ENCODE results near the gene PPP2R1B. TPM values are rescaled to one million over a fixed set of nuclear protein-coding genes. Genes with fewer than 3 reads are reported as not detected.
"Not testable (repeated sequence)": the region's sequence is repeated elsewhere in the genome, so short reads cannot be mapped to it uniquely, and the experiment has no call there.

Gene PPP2R1B
- total RNA-seq, 2 donors from 2014 or later = 24.7 to 41.5 TPM

- DNase-seq = no peak
- Histone ChIP-seq H3K36me3 (replicated peaks in 1 of 2; ENCODE audit: insufficient read depth in 1 of 2, low read depth in 2 of 2) (no peaks in the 10 kb centered on the region), H3K27me3 (no peaks in the 10 kb centered on the region), H3K9me3 (no peaks in the 10 kb centered on the region), H3K27ac (peak overlapping the region in 3 of 4 donors; percentile 39 to 66 (median 43)), H3K4me3 (no peak overlapping the region), H3K4me1 (peaks cover 42% of the 10 kb centered on the region)
- 12 to 18% methylated on average over 2 of the region's 2 CpGs for WGBS, 2 donors
- intact Hi-C loops (cut with DNase I) = no loop called here
- TF ChIP-seq POLR2A (IDR thresholded peaks at IDR 0.05) = no peak
- ATAC-seq = peak; percentile 30
These were observed 6.3 kb upstream of the PPP2R1B start for GRCh38 chr11:111772535-111772934.

GRCh38 chr11:111771205-111771604, 5.0 kb upstream of the PPP2R1B start:
- WGBS, 2 donors = 96 to 98% methylated on average over 5 of the region's 5 CpGs
- Histone ChIP-seq H3K4me1 (peaks cover 43% of the 10 kb centered on the region), H3K27ac (peak overlapping the region in 2 of 4 donors; percentile 46 to 49)
- H3K4me3 ChIP-seq; H3K36me3 ChIP-seq (replicated peaks in 1 of 2; ENCODE audit: insufficient read depth in 1 of 2, low read depth in 2 of 2); intact Hi-C loops (cut with DNase I); H3K9me3 ChIP-seq; ATAC-seq; DNase-seq; H3K27me3 ChIP-seq: not testable (repeated sequence)

- WGBS, 2 donors = 51 to 65% methylated on average over 4 of the region's 4 CpGs
These were observed 4.5 kb upstream of the PPP2R1B start for GRCh38 chr11:111770581-111771134.

GRCh38 chr11:111766834-111767142, 599 bp upstream of the PPP2R1B start:
- peak; percentile 3 for ATAC-seq
- intact Hi-C loops (cut with DNase I) = no loop called here
- no peaks in the 10 kb centered on the region for H3K9me3 ChIP-seq
- H3K27me3 ChIP-seq = no peaks in the 10 kb centered on the region
- WGBS, 2 donors = 0% methylated on average over 7 of the region's 7 CpGs
- H3K4me3 ChIP-seq = peak overlapping the region; percentile 3 to 58
- no peak for TF ChIP-seq CTCF (IDR thresholded peaks at IDR 0.05)
- no peak for TF ChIP-seq POLR2A (IDR thresholded peaks at IDR 0.05)
- DNase-seq = no peak
- peaks cover 41% of the 10 kb centered on the region for H3K4me1 ChIP-seq
- H3K27ac ChIP-seq = peak overlapping the region; percentile 83 to 97 (median 96)
- H3K36me3 ChIP-seq (replicated peaks in 1 of 2; ENCODE audit: insufficient read depth in 1 of 2, low read depth in 2 of 2) = peaks cover 0 to 2% of the 10 kb centered on the region in 2 donors

More at GRCh38 chr11:111770581-111771134, 4.5 kb upstream of the PPP2R1B start:
- Histone ChIP-seq H3K4me1 (peaks cover 42% of the 10 kb centered on the region), H3K36me3 (replicated peaks in 1 of 2; ENCODE audit: insufficient read depth in 1 of 2, low read depth in 2 of 2) (no peaks in the 10 kb centered on the region), H3K4me3 (no peak overlapping the region), H3K27ac (peak overlapping the region in 2 of 4 donors; percentile 46 to 49), H3K27me3 (no peaks in the 10 kb centered on the region), H3K9me3 (no peaks in the 10 kb centered on the region)
- no peak for DNase-seq
- intact Hi-C loops (cut with DNase I) = no loop called here
- TF ChIP-seq CTCF (IDR thresholded peaks at IDR 0.05) = no peak
- TF ChIP-seq POLR2A (IDR thresholded peaks at IDR 0.05) = no peak
- no peak for ATAC-seq

- H3K27ac ChIP-seq = peak overlapping the region; percentile 83 to 97 (median 96)
- WGBS, 2 donors = 0 to 1% methylated on average over 22 to 28 of the region's 28 CpGs
- peak overlapping the region; percentile 58 to 94 for H3K4me3 ChIP-seq
- peak; percentile 50 to 75 (median 64) for DNase-seq
- no peaks in the 10 kb centered on the region for H3K9me3 ChIP-seq
- no peaks in the 10 kb centered on the region for H3K27me3 ChIP-seq
- intact Hi-C loops (cut with DNase I) = no loop called here
- H3K4me1 ChIP-seq = peaks cover 49% of the 10 kb centered on the region
- H3K36me3 ChIP-seq (replicated peaks in 1 of 2; ENCODE audit: insufficient read depth in 1 of 2, low read depth in 2 of 2) = peaks cover 0 to 6% of the 10 kb centered on the region in 2 donors
- TF ChIP-seq CTCF (IDR thresholded peaks at IDR 0.05) (no peak), POLR2A (IDR thresholded peaks at IDR 0.05) (no peak)
- peak; percentile 50 for ATAC-seq
These were observed 737 bp downstream of the PPP2R1B start for GRCh38 chr11:111765320-111765983.
